ENCODE data around the gene INTS7.
"Not testable (repeated sequence)": the region's sequence is repeated elsewhere in the genome, so short reads cannot be mapped to it uniquely, and the experiment has no call there.

Gene INTS7

GRCh38 chr1:212007178-212007577 is 28.2 kb downstream of the INTS7 start:
- TF ChIP-seq EZH2 (IDR thresholded peaks at IDR 0.05) (no peak), FOXP2 (optimal IDR thresholded peaks at IDR 0.05; ENCODE audit: control extremely low read depth, extremely low read length, insufficient read depth) (no peak), POLR2AphosphoS5 (IDR thresholded peaks at IDR 0.05; ENCODE audit: borderline replicate concordance, low read depth, low read length) (no peak)
- no peaks in the 10 kb centered on the region for H3K9me3 ChIP-seq (ENCODE audit: low read depth, low read length)
- DNase-seq (ENCODE audit: low read depth, low spot score), result no peak
- H3K36me3 ChIP-seq (ENCODE audit: insufficient read depth, low read length), result peaks cover 66% of the 10 kb centered on the region
- no peak overlapping the region for H3K4me3 ChIP-seq
- H3K27ac ChIP-seq, result no peak overlapping the region
- no peak overlapping the region for H3K9ac ChIP-seq (ENCODE audit: insufficient read length)

- Histone ChIP-seq H3K27ac (no peak overlapping the region), H3K9ac (ENCODE audit: insufficient read length) (no peak overlapping the region), H3K4me3 (no peak overlapping the region), H3K36me3 (ENCODE audit: insufficient read depth, low read length) (peaks cover 60% of the 10 kb centered on the region), H3K9me3 (ENCODE audit: low read depth, low read length) (no peaks in the 10 kb centered on the region)
- TF ChIP-seq POLR2AphosphoS5 (IDR thresholded peaks at IDR 0.05; ENCODE audit: borderline replicate concordance, low read depth, low read length) (no peak), EZH2 (IDR thresholded peaks at IDR 0.05) (no peak), FOXP2 (optimal IDR thresholded peaks at IDR 0.05; ENCODE audit: control extremely low read depth, extremely low read length, insufficient read depth) (no peak)
- DNase-seq (ENCODE audit: low read depth, low spot score), result no peak
Measured at GRCh38 chr1:212004895-212005608, 30.3 kb downstream of the INTS7 start.

GRCh38 chr1:212002536-212002935 is 32.8 kb downstream of the INTS7 start:
- no peaks in the 10 kb centered on the region for H3K9me3 ChIP-seq (ENCODE audit: low read depth, low read length)
- no peak overlapping the region for H3K4me3 ChIP-seq
- no peak for DNase-seq (ENCODE audit: low read depth, low spot score)
- H3K9ac ChIP-seq (ENCODE audit: insufficient read length), result no peak overlapping the region
- peaks cover 47% of the 10 kb centered on the region for H3K36me3 ChIP-seq (ENCODE audit: insufficient read depth, low read length)
- H3K27ac ChIP-seq, result no peak overlapping the region
- no peak for TF ChIP-seq POLR2AphosphoS5 (IDR thresholded peaks at IDR 0.05; ENCODE audit: borderline replicate concordance, low read depth, low read length)
- TF ChIP-seq FOXP2 (optimal IDR thresholded peaks at IDR 0.05; ENCODE audit: control extremely low read depth, extremely low read length, insufficient read depth), result no peak
- no peak for TF ChIP-seq EZH2 (IDR thresholded peaks at IDR 0.05)

GRCh38 chr1:211997426-211997825 is 37.9 kb downstream of the INTS7 start:
- H3K27ac ChIP-seq; H3K4me3 ChIP-seq; H3K9ac ChIP-seq (ENCODE audit: insufficient read length); DNase-seq (ENCODE audit: low read depth, low spot score); H3K9me3 ChIP-seq (ENCODE audit: low read depth, low read length): not testable (repeated sequence)
- peaks cover 31% of the 10 kb centered on the region for H3K36me3 ChIP-seq (ENCODE audit: insufficient read depth, low read length)

GRCh38 chr1:211991695-211992094 is 43.7 kb downstream of the INTS7 start:
- DNase-seq (ENCODE audit: low read depth, low spot score), result no peak
- H3K27ac ChIP-seq, result no peak overlapping the region
- peaks cover 20% of the 10 kb centered on the region for H3K36me3 ChIP-seq (ENCODE audit: insufficient read depth, low read length)
- TF ChIP-seq POLR2AphosphoS5 (IDR thresholded peaks at IDR 0.05; ENCODE audit: borderline replicate concordance, low read depth, low read length) (no peak), FOXP2 (optimal IDR thresholded peaks at IDR 0.05; ENCODE audit: control extremely low read depth, extremely low read length, insufficient read depth) (no peak), EZH2 (IDR thresholded peaks at IDR 0.05) (no peak)
- H3K9ac ChIP-seq (ENCODE audit: insufficient read length), result no peak overlapping the region
- no peak overlapping the region for H3K4me3 ChIP-seq
- no peaks in the 10 kb centered on the region for H3K9me3 ChIP-seq (ENCODE audit: low read depth, low read length)

GRCh38 chr1:211986628-211987254 is 48.6 kb downstream of the INTS7 start:
- Histone ChIP-seq H3K9me3 (ENCODE audit: low read depth, low read length) (no peaks in the 10 kb centered on the region), H3K36me3 (ENCODE audit: insufficient read depth, low read length) (peaks cover 40% of the 10 kb centered on the region), H3K27ac (no peak overlapping the region), H3K4me3 (no peak overlapping the region), H3K9ac (ENCODE audit: insufficient read length) (no peak overlapping the region)
- DNase-seq (ENCODE audit: low read depth, low spot score), result no peak
- TF ChIP-seq FOXP2 (optimal IDR thresholded peaks at IDR 0.05; ENCODE audit: control extremely low read depth, extremely low read length, insufficient read depth) (no peak), EZH2 (IDR thresholded peaks at IDR 0.05) (no peak), POLR2AphosphoS5 (IDR thresholded peaks at IDR 0.05; ENCODE audit: borderline replicate concordance, low read depth, low read length) (no peak)

GRCh38 chr1:211985556-211986264 is 49.6 kb downstream of the INTS7 start:
- DNase-seq (ENCODE audit: low read depth, low spot score), result no peak
- H3K36me3 ChIP-seq (ENCODE audit: insufficient read depth, low read length), result peaks cover 46% of the 10 kb centered on the region
- H3K9me3 ChIP-seq (ENCODE audit: low read depth, low read length), result no peaks in the 10 kb centered on the region
- H3K4me3 ChIP-seq, result no peak overlapping the region
- TF ChIP-seq POLR2AphosphoS5 (IDR thresholded peaks at IDR 0.05; ENCODE audit: borderline replicate concordance, low read depth, low read length), result no peak
- no peak overlapping the region for H3K27ac ChIP-seq
- no peak overlapping the region for H3K9ac ChIP-seq (ENCODE audit: insufficient read length)

- H3K9me3 ChIP-seq (ENCODE audit: low read depth, low read length), result no peaks in the 10 kb centered on the region
- TF ChIP-seq POLR2AphosphoS5 (IDR thresholded peaks at IDR 0.05; ENCODE audit: borderline replicate concordance, low read depth, low read length) (no peak), EZH2 (IDR thresholded peaks at IDR 0.05) (no peak), FOXP2 (optimal IDR thresholded peaks at IDR 0.05; ENCODE audit: control extremely low read depth, extremely low read length, insufficient read depth) (no peak)
- peaks cover 45% of the 10 kb centered on the region for H3K36me3 ChIP-seq (ENCODE audit: insufficient read depth, low read length)
- no peak for DNase-seq (ENCODE audit: low read depth, low spot score)
- H3K9ac ChIP-seq (ENCODE audit: insufficient read length), result no peak overlapping the region
- H3K27ac ChIP-seq, result no peak overlapping the region
- H3K4me3 ChIP-seq, result no peak overlapping the region
Measured at GRCh38 chr1:211978596-211978995, 56.8 kb downstream of the INTS7 start.
